Glomerular endothelial cell (primary cell): ENCODE data around the gene TLCD3B. TPM values are rescaled to one million over a fixed set of nuclear protein-coding genes. Genes with fewer than 3 reads are reported as not detected.

ENCODE experiments used
- DNase-seq: peaks from one replicate; pipeline ENCODE4 v3.0.0-alpha.2; 2011; ENCODE audit warnings: low read depth, low spot score; ENCODE audit errors: extremely low read depth
- total RNA-seq: library from RNA; depleted of rRNA; stranded (reverse); fragments of >200 nt; gene quantifications from 2 replicates; pipeline ENCODE4 v1.2.3, GENCODE V29; 2015

TLCD3B gene
- total RNA-seq, 1 donor from 2014 or later = 0.82 TPM

DNA sequence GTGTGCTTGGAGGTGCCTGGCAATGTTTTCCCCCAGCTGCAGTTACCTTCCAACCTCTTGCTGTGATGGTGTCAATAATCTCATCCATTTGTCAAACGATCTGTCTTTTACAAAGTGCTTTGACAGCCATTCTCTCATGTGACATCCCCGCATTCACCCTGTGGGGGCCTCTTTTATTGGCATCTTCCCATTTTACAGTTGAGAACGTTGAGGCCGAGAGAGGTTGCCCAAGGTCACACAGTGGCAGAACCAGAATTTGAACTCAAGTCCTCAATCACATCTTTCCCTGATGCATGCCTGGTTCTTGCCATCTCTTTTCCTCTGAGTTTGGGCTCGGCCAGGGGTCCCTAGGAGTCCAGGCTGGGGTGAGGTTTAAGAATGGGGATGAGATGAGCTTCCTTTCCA, 55.9 kb downstream of the TLCD3B start:
- no peak for DNase-seq

Other genes starting within 250 kb of the TLCD3B start
- 15.5 and 31.6 TPM in 2 replicates for gene KIF22, start 240.5 kb downstream of the TLCD3B start, total RNA-seq
- gene MAZ, start 224.7 kb downstream of the TLCD3B start, total RNA-seq = 98.2 and 145 TPM in 2 replicates
- gene PRRT2, start 219.1 kb downstream of the TLCD3B start, total RNA-seq = 0.41 and 0.44 TPM in 2 replicates
- 12.8 and 33.7 TPM in 2 replicates for gene PAGR1, start 215.1 kb downstream of the TLCD3B start, total RNA-seq
- gene MVP, start 210.8 kb downstream of the TLCD3B start, total RNA-seq = 238 and 283 TPM in 2 replicates
- 90.4 and 91.4 TPM in 2 replicates for gene CDIPT, start 168.0 kb downstream of the TLCD3B start, total RNA-seq
- gene SEZ6L2, start 131.7 kb downstream of the TLCD3B start, total RNA-seq = 6.9 and 9.8 TPM in 2 replicates
- 1.3 and 4.4 TPM in 2 replicates for gene ASPHD1, start 130.8 kb downstream of the TLCD3B start, total RNA-seq
- 23.7 and 36.2 TPM in 2 replicates for gene KCTD13, start 105.0 kb downstream of the TLCD3B start, total RNA-seq
- gene TMEM219, start 69.2 kb downstream of the TLCD3B start, total RNA-seq = 151 and 167 TPM in 2 replicates
- gene TAOK2, start 57.4 kb downstream of the TLCD3B start, total RNA-seq = 97.8 and 130 TPM in 2 replicates
- 7.7 and 9.6 TPM in 2 replicates for gene HIRIP3, start 35.7 kb downstream of the TLCD3B start, total RNA-seq
- 55.1 and 77.5 TPM in 2 replicates for gene INO80E, start 35.0 kb downstream of the TLCD3B start, total RNA-seq
- 0.06 and 0.10 TPM in 2 replicates for gene DOC2A, start 20.2 kb downstream of the TLCD3B start, total RNA-seq
- not detected in 2 replicates for gene C16orf92, start 8.1 kb downstream of the TLCD3B start, total RNA-seq
- 1,069 and 1,121 TPM in 2 replicates for gene ALDOA, start 34.5 kb upstream of the TLCD3B start, total RNA-seq
- 117 and 121 TPM in 2 replicates for gene PPP4C, start 44.7 kb upstream of the TLCD3B start, total RNA-seq
- gene TBX6, start 60.7 kb upstream of the TLCD3B start, total RNA-seq = 0.41 and 0.58 TPM in 2 replicates
- 26.1 and 52.7 TPM in 2 replicates for gene YPEL3, start 64.9 kb upstream of the TLCD3B start, total RNA-seq
- gene GDPD3, start 82.3 kb upstream of the TLCD3B start, total RNA-seq = 0.82 and 5.3 TPM in 2 replicates
- gene MAPK3, start 91.9 kb upstream of the TLCD3B start, total RNA-seq = 84.0 and 84.8 TPM in 2 replicates
- 1.5 and 3.0 TPM in 2 replicates for gene CORO1A, start 152.3 kb upstream of the TLCD3B start, total RNA-seq
- gene BOLA2B, start 162.4 kb upstream of the TLCD3B start, total RNA-seq = 223 and 376 TPM in 2 replicates
- 62.4 and 113 TPM in 2 replicates for gene SLX1A, start 162.6 kb upstream of the TLCD3B start, total RNA-seq
- gene SULT1A3, start 168.0 kb upstream of the TLCD3B start, total RNA-seq = 10.2 and 19.4 TPM in 2 replicates
- gene NPIPB13, start 217.2 kb upstream of the TLCD3B start, total RNA-seq = 0.47 and 1.5 TPM in 2 replicates